Measurements from ENCODE around the gene ELMO3. TPM values are rescaled to one million over a fixed set of nuclear protein-coding genes. Genes with fewer than 3 reads are reported as not detected.
A peak's percentile ranks its signal among the peaks of the same experiment; 100 is the strongest.

Gene ELMO3
- total and polyA plus RNA-seq, 2 of the 13 experiments (the other 11 are each of a cell fraction or from before 2014, with no cell fraction given), result 2.6 to 4.0 TPM

DNA sequence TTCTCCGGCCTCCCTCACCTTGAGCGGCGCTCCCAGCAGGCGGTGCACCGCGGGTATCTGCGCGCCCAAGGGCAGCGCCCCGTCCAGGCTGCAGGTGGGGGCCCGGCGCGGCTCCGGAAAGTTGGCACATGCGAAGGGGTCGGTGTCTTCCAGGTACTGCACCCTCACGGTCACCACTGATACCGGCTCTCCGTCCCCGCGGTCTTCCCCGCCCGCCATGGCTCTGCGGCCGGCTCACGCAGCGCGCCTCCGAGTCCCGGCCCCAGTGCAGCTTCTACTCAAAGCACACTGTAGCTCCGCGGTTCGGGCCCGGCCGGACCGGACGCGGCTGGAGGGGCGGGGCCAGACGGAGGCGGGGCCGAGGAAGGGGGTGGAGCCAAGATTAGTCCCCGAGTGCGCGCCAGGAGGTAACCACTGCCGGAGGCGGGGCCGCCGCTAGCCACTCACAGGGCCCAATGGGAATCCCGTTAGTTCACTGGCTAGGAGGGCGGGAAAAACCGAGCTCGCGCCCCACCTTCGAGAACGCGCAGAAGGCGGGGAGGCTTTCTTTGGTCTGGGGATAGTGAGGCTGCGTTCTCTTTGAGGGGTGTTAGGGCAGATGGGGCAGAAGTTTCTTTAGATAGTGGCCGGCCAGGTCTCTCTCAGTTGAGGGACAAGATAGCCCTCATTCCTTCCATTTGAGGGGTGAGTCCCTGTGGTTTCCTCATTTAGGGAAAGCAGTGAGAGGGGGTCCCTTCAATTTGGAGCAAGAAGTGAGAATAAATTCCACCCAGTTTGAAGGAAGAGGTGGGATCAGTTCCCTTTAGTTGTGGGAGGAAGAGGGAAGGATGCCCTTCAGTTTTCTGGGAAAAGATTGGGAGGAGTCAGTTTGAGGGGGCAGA is 48.5 kb downstream of the ELMO3 start, which contains the start of gene FHOD1 (continued):
- TF ChIP-seq MED13 (CRISPR knock-in tag; IDR thresholded peaks at IDR 0.05), result 0 out of 2 replicates have a peak, but pooled peaks have one; percentile 31
- peak; percentile 71; the same call in 1 of the 2 replicates for TF ChIP-seq ETV5 (CRISPR knock-in tag; IDR thresholded peaks at IDR 0.05; ENCODE audit: borderline replicate concordance)
- TF ChIP-seq, protein P1, sequence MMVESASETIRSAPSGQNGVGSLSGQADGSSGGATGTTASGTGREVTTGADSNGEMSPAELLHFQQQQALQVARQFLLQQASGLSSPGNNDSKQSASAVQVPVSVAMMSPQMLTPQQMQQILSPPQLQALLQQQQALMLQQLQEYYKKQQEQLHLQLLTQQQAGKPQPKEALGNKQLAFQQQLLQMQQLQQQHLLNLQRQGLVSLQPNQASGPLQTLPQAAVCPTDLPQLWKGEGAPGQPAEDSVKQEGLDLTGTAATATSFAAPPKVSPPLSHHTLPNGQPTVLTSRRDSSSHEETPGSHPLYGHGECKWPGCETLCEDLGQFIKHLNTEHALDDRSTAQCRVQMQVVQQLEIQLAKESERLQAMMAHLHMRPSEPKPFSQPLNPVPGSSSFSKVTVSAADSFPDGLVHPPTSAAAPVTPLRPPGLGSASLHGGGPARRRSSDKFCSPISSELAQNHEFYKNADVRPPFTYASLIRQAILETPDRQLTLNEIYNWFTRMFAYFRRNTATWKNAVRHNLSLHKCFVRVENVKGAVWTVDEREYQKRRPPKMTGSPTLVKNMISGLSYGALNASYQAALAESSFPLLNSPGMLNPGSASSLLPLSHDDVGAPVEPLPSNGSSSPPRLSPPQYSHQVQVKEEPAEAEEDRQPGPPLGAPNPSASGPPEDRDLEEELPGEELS (CRISPR knock-in tag; IDR thresholded peaks at IDR 0.05), result no peak
- TF ChIP-seq REL (CRISPR knock-in tag; conservative IDR thresholded peaks at IDR 0.05), result peak; percentile 28; the same call in 1 of the 2 replicates
- no peak for TF ChIP-seq PCBP2 (optimal IDR thresholded peaks at IDR 0.05; ENCODE audit: low read depth, low read length, poor library complexity, severe bottlenecking)
- peak; percentile 82; the same call in 1 of the 2 replicates for TF ChIP-seq GABPB1 (CRISPR knock-in tag; IDR thresholded peaks at IDR 0.05)
- TF ChIP-seq RBM22 (optimal IDR thresholded peaks at IDR 0.05; ENCODE audit: low read length), result no peak
- peak; percentile 67; the same call in 1 of the 2 replicates for TF ChIP-seq ZFY (CRISPR knock-in tag; IDR thresholded peaks at IDR 0.05)
- TF ChIP-seq, protein P2, sequence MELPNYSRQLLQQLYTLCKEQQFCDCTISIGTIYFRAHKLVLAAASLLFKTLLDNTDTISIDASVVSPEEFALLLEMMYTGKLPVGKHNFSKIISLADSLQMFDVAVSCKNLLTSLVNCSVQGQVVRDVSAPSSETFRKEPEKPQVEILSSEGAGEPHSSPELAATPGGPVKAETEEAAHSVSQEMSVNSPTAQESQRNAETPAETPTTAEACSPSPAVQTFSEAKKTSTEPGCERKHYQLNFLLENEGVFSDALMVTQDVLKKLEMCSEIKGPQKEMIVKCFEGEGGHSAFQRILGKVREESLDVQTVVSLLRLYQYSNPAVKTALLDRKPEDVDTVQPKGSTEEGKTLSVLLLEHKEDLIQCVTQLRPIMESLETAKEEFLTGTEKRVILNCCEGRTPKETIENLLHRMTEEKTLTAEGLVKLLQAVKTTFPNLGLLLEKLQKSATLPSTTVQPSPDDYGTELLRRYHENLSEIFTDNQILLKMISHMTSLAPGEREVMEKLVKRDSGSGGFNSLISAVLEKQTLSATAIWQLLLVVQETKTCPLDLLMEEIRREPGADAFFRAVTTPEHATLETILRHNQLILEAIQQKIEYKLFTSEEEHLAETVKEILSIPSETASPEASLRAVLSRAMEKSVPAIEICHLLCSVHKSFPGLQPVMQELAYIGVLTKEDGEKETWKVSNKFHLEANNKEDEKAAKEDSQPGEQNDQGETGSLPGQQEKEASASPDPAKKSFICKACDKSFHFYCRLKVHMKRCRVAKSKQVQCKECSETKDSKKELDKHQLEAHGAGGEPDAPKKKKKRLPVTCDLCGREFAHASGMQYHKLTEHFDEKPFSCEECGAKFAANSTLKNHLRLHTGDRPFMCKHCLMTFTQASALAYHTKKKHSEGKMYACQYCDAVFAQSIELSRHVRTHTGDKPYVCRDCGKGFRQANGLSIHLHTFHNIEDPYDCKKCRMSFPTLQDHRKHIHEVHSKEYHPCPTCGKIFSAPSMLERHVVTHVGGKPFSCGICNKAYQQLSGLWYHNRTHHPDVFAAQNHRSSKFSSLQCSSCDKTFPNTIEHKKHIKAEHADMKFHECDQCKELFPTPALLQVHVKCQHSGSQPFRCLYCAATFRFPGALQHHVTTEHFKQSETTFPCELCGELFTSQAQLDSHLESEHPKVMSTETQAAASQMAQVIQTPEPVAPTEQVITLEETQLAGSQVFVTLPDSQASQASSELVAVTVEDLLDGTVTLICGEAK (IDR thresholded peaks at IDR 0.05), result no peak
- TF ChIP-seq, protein P2 (CRISPR knock-in tag; IDR thresholded peaks at IDR 0.05), result peak; percentile 43; the same call in 1 of the 2 replicates
- TF ChIP-seq, protein P3, sequence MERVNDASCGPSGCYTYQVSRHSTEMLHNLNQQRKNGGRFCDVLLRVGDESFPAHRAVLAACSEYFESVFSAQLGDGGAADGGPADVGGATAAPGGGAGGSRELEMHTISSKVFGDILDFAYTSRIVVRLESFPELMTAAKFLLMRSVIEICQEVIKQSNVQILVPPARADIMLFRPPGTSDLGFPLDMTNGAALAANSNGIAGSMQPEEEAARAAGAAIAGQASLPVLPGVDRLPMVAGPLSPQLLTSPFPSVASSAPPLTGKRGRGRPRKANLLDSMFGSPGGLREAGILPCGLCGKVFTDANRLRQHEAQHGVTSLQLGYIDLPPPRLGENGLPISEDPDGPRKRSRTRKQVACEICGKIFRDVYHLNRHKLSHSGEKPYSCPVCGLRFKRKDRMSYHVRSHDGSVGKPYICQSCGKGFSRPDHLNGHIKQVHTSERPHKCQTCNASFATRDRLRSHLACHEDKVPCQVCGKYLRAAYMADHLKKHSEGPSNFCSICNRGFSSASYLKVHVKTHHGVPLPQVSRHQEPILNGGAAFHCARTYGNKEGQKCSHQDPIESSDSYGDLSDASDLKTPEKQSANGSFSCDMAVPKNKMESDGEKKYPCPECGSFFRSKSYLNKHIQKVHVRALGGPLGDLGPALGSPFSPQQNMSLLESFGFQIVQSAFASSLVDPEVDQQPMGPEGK (CRISPR knock-in tag; IDR thresholded peaks at IDR 0.05), result peak; percentile 31; the same call in 1 of the 2 replicates
- TF ChIP-seq ZNF747 (CRISPR knock-in tag; IDR thresholded peaks at IDR 0.05; ENCODE audit: borderline replicate concordance), result peak; percentile 76

All from HepG2 (cell line).